SK-N-SH (cell line): Measurements from ENCODE around the gene PAGE3. TPM values are rescaled to one million over a fixed set of nuclear protein-coding genes. Genes with fewer than 3 reads are reported as not detected.

Source experiments
- CTCF ChIA-PET: fragments of 300-600, 350-600 bp; formaldehyde crosslinking; extraction: SDS; loops from one replicate; lab custom pipeline; 2021; lab: Yijun Ruan, JAX
- POLR2A ChIA-PET: fragments of 350-600 bp; sonication (Branson Sonifier 250); formaldehyde crosslinking; extraction: SDS; loops from one replicate; lab custom pipeline; 2020; ENCODE audit warnings: antibody characterized with exemption, inconsistent platforms; lab: Yijun Ruan, JAX
- DNase-seq: peaks from one replicate; pipeline ENCODE4 v3.0.0; 2012
- H2AFZ ChIP-seq: fragments of 200-600 bp; sonication (generic); 2 replicates; pipeline ENCODE4 v1.8.1; 2016; ENCODE audit warnings: antibody characterized with exemption, mild to moderate bottlenecking, low read depth
- H3F3A ChIP-seq: fragments of 200-600 bp; sonication (generic); replicated peaks from 2 replicates; pipeline ENCODE3; 2016; ENCODE audit warnings: antibody characterized with exemption, mild to moderate bottlenecking; ENCODE audit not compliant: insufficient read depth
- H3K27ac ChIP-seq, 2 experiments: fragments of 200-500 bp in 1 of 2; fragments of 200-600 bp in 1 of 2; sonication (Bioruptor generic) in 1 of 2; sonication (generic), shearing (Covaris generic) in 1 of 2; 2 replicates each; pipeline versions ENCODE4 v1.5.1 to v1.6.1; 2014 to 2016; ENCODE audit warnings: low read depth in 2 of 2, inconsistent platforms in 1 of 2, low read length in 1 of 2, mild to moderate bottlenecking in 1 of 2, mixed read lengths in 1 of 2
- H3K27me3 ChIP-seq: fragments of 200-600 bp; sonication (generic), shearing (Covaris generic); 2 replicates; pipeline ENCODE4 v1.6.1; 2016; ENCODE audit warnings: mixed run types; ENCODE audit not compliant: insufficient read depth
- H3K36me3 ChIP-seq, 2 experiments: fragments of 200-500 bp in 1 of 2; fragments of 200-600 bp in 1 of 2; sonication (Bioruptor generic) in 1 of 2; sonication (generic) in 1 of 2; replicated peaks in 1 of 2; 2 replicates each; pipeline versions ENCODE3 to v1.5.1; 2014 to 2016; ENCODE audit warnings: low read length in 1 of 2, mild to moderate bottlenecking in 1 of 2; ENCODE audit not compliant: insufficient read depth in 2 of 2, control insufficient read depth in 1 of 2
- H3K4me1 ChIP-seq, 2 experiments: fragments of 200-500 bp in 1 of 2; fragments of 200-600 bp in 1 of 2; sonication (Bioruptor generic) in 1 of 2; sonication (generic), shearing (Covaris generic) in 1 of 2; 2 replicates each; pipeline versions ENCODE4 v1.5.1 to v1.6.1; 2014 to 2016; ENCODE audit warnings: low read depth in 1 of 2, low read length in 1 of 2, mixed run types in 1 of 2; ENCODE audit not compliant: insufficient read depth in 2 of 2, control insufficient read depth in 1 of 2
- H3K4me2 ChIP-seq: fragments of 200-600 bp; sonication (generic), shearing (Covaris generic); 2 replicates; pipeline ENCODE4 v1.6.1; 2017; ENCODE audit warnings: mixed run types
- H3K4me3 ChIP-seq, 2 experiments: fragments of 200-500 bp in 1 of 2; fragments of 200-600 bp in 1 of 2; sonication (Bioruptor generic) in 1 of 2; sonication (generic), shearing (Covaris generic) in 1 of 2; 2 replicates each; pipeline versions ENCODE4 v1.5.1 to v1.8.1; 2014 to 2016; ENCODE audit warnings: low read depth in 2 of 2, inconsistent platforms in 1 of 2, low read length in 1 of 2, mild to moderate bottlenecking in 1 of 2, mixed read lengths in 1 of 2, moderate library complexity in 1 of 2
- H3K79me2 ChIP-seq: fragments of 200-600 bp; sonication (generic); 2 replicates; pipeline ENCODE4 v1.8.1; 2017; ENCODE audit warnings: mild to moderate bottlenecking; ENCODE audit not compliant: insufficient read depth
- H3K9ac ChIP-seq: fragments of 200-600 bp; sonication (generic); 2 replicates; pipeline ENCODE4 v1.6.1; 2017; ENCODE audit warnings: mixed run types
- H3K9me2 ChIP-seq: fragments of 200-600 bp; sonication (generic); 2 replicates; pipeline ENCODE4 v1.6.1; 2017; ENCODE audit warnings: mixed run types
- H3K9me3 ChIP-seq: fragments of 200-600 bp; sonication (generic); 2 replicates; pipeline ENCODE4 v1.6.1; 2017; ENCODE audit warnings: mixed run types, mild to moderate bottlenecking, moderate library complexity
- H4K20me1 ChIP-seq: fragments of 200-600 bp; sonication (generic); 2 replicates; pipeline ENCODE4 v1.6.1; 2017; ENCODE audit warnings: mild to moderate bottlenecking, mixed run types; ENCODE audit not compliant: insufficient read depth
- FOXJ3 ChIP-seq: sonication (generic); formaldehyde crosslinking; IDR thresholded peaks from 2 replicates; pipeline ENCODE4 v1.5.1; 2020; ENCODE audit warnings: mild to moderate bottlenecking, missing genetic modification reagents
- FOXM1 ChIP-seq: IDR thresholded peaks from 2 replicates; pipeline ENCODE4 v1.4.0; 2012; ENCODE audit warnings: low read depth, mild to moderate bottlenecking
- IRF3 ChIP-seq: fragments of 150-350 bp; IDR thresholded peaks from 2 replicates; pipeline ENCODE4 v1.6.1; 2016; ENCODE audit warnings: mild to moderate bottlenecking, low read depth, low read length
- JUND ChIP-seq: IDR thresholded peaks from 2 replicates; pipeline ENCODE4 v1.4.0; 2012
- MAX ChIP-seq: IDR thresholded peaks from 2 replicates; pipeline ENCODE4 v1.4.0; 2012; ENCODE audit warnings: low read depth
- MEF2A ChIP-seq: IDR thresholded peaks from 2 replicates; pipeline ENCODE4 v1.4.0; 2012; ENCODE audit warnings: low read depth, borderline replicate concordance
- MXI1 ChIP-seq: IDR thresholded peaks from 2 replicates; pipeline ENCODE4 v1.6.1; 2012; ENCODE audit warnings: mild to moderate bottlenecking, low read depth, low read length, improper control_type of control experiment
- NFIC ChIP-seq: IDR thresholded peaks from 2 replicates; pipeline ENCODE4 v1.4.0; 2012; ENCODE audit warnings: borderline replicate concordance
- NRF1 ChIP-seq: IDR thresholded peaks from 2 replicates; pipeline ENCODE4 v1.6.1; 2012; ENCODE audit warnings: low read depth, mild to moderate bottlenecking, low read length
- RAD21 ChIP-seq: IDR thresholded peaks from 2 replicates; pipeline ENCODE4 v1.6.1; 2012; ENCODE audit warnings: mild to moderate bottlenecking, low read length
- RFX5 ChIP-seq: IDR thresholded peaks from 2 replicates; pipeline ENCODE4 v1.6.1; 2012; ENCODE audit warnings: mild to moderate bottlenecking, improper control_type of control experiment, low read length
- RXRA ChIP-seq: IDR thresholded peaks from 2 replicates; pipeline ENCODE4 v1.4.0; 2012; ENCODE audit warnings: low read depth, mild to moderate bottlenecking, borderline replicate concordance
- TAF1 ChIP-seq: IDR thresholded peaks from 2 replicates; pipeline ENCODE4 v1.6.1; 2012; ENCODE audit warnings: low read depth, mild to moderate bottlenecking, low read length, moderate library complexity, borderline replicate concordance
- USF1 ChIP-seq: IDR thresholded peaks from 2 replicates; pipeline ENCODE4 v1.4.0; 2012; ENCODE audit warnings: low read depth, borderline replicate concordance
- YY1 ChIP-seq: IDR thresholded peaks from 2 replicates; pipeline ENCODE4 v1.4.0; 2012; ENCODE audit warnings: low read depth, mild to moderate bottlenecking
- WGBS: methylation state at CpG from one replicate; pipeline ENCODE4 v1.1.6; 2017; ENCODE audit warnings: low lambda C conversion rate; 5-methylcytosine and 5-hydroxymethylcytosine counted together
- polyA plus RNA-seq, 3 experiments: library from polyadenylated mRNA; depleted of rRNA; stranded (reverse); fragments of >200 nt; gene quantifications; 2 replicates each; pipeline ENCODE4 v1.2.3, GENCODE V29; 2012

Gene PAGE3, protein sequence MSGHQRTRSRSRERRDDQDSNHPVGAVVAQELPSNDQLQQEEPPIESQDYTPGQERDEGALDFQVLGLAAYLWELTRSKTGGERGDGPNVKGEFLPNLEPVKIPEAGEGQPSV
- polyA plus RNA-seq (2012; rRNA removed): not detected in 2 replicates
- not detected in 2 replicates for polyA plus RNA-seq (2012; cell fraction: cytosol; rRNA removed)
- not detected in 2 replicates for polyA plus RNA-seq (2012; cell fraction: nucleus; rRNA removed)

GRCh38 chrX:55264816-55265215, at the start of gene PAGE3:
TSS of gene PAGE3 (minus strand) at chrX:55264916. CDS start at chrX:55263903, 1,013 bp downstream.
- no peak within 1 kb of the TSS for H3K9ac ChIP-seq
- H3K27me3 ChIP-seq: no peaks in the 10 kb centered on the region
- no peak for DNase-seq
- 0% methylated on average over 4 of the region's 5 CpGs for WGBS
- H4K20me1 ChIP-seq: no peaks in the 10 kb centered on the region
- H3F3A ChIP-seq: no peaks in the 10 kb centered on the region
- no peak within 1 kb of the TSS for H3K27ac ChIP-seq
- no peaks in the 10 kb centered on the region for H3K79me2 ChIP-seq
- no peak within 1 kb of the TSS for H3K4me2 ChIP-seq
- H3K4me3 ChIP-seq: no peak within 1 kb of the TSS
- ChIA-PET POLR2A (no interaction called here), CTCF (no interaction called here)
- no peaks in the 10 kb centered on the region; a peak in 1 of 4 replicates for H3K4me1 ChIP-seq
- H3K9me2 ChIP-seq: no peaks in the 10 kb centered on the region
- H3K9me3 ChIP-seq: no peaks in the 10 kb centered on the region
- TF ChIP-seq FOXM1 (no peak), JUND (no peak), NRF1 (no peak), MAX (no peak), FOXJ3 (no peak), USF1 (no peak)
- peaks cover 0 to 2% of the 10 kb centered on the region in 2 experiments for H3K36me3 ChIP-seq
- no peak within 1 kb of the TSS for H2AFZ ChIP-seq

DNA sequence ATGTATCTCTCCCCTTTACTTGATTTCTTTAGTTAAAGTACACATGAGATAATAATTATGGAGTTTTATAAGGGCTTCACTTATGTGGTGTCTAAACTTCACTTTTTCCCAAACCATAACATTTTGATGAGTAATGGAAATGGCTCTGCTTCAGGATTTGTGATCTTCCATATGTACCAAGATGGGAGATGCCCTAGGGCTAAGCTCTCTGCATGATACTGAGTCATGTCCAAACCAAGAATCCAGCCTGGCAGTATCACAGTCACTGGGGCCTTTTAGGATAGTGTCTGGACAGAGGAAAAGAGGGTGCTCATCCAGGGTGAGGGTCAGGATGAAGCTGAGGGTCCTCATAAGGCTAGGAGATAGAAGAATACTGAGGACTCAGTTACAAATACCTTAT, 47.9 kb upstream of the PAGE3 start:
- no peak for TF ChIP-seq RFX5
- no peak for TF ChIP-seq NFIC
- TF ChIP-seq MEF2A: no peak
- TF ChIP-seq FOXM1: no peak
- TF ChIP-seq IRF3: no peak
- no peak for TF ChIP-seq RXRA
- no peak for TF ChIP-seq RAD21
- TF ChIP-seq MXI1: no peak
- no peak for TF ChIP-seq YY1
- no peak for TF ChIP-seq TAF1
- no peak for TF ChIP-seq MAX
- Histone ChIP-seq H3K4me1 (no peaks in the 10 kb centered on the region), H3K4me3 (no peak overlapping the region), H3K36me3 (no peaks in the 10 kb centered on the region), H3K9me3 (no peaks in the 10 kb centered on the region), H2AFZ (no peak overlapping the region), H3K9me2 (no peaks in the 10 kb centered on the region), H3K27ac (no peak overlapping the region), H4K20me1 (no peaks in the 10 kb centered on the region), H3K27me3 (no peaks in the 10 kb centered on the region), H3K4me2 (no peak overlapping the region), H3K79me2 (no peaks in the 10 kb centered on the region), H3K9ac (no peak overlapping the region), H3F3A (no peaks in the 10 kb centered on the region)
- ChIA-PET POLR2A (no interaction called here), CTCF (no interaction called here)
- no peak for DNase-seq
